HepG2 (cell line): ENCODE results near the gene IDUA. TPM values are rescaled to one million over a fixed set of nuclear protein-coding genes. Genes with fewer than 3 reads are reported as not detected.

ENCODE experiments used
- ETS1 ChIP-seq: sonication (generic); formaldehyde crosslinking; IDR thresholded peaks from 2 replicates; pipeline ENCODE4 v1.4.0; 2020; ENCODE audit warnings: missing genetic modification reagents
- GATAD2A ChIP-seq: IDR thresholded peaks from 2 replicates; pipeline ENCODE4 v1.6.1; 2016
- HCFC1 ChIP-seq: fragments of 150-350 bp; IDR thresholded peaks from 2 replicates; pipeline ENCODE4 v1.6.1; 2014; ENCODE audit warnings: low read depth, low read length
- HMGXB4 ChIP-seq, 2 experiments: sonication (generic) in 1 of 2; formaldehyde crosslinking in 1 of 2; IDR thresholded peaks; 2 replicates each; pipeline versions ENCODE4 v1.4.0 to v1.6.1; 2018 to 2020; ENCODE audit warnings: missing genetic modification reagents in 2 of 2, borderline replicate concordance in 1 of 2, low read depth in 1 of 2, mild to moderate bottlenecking in 1 of 2, missing biosample characterization in 1 of 2
- KDM2A ChIP-seq: sonication (generic); formaldehyde crosslinking; IDR thresholded peaks from 2 replicates; pipeline ENCODE4 v1.4.0; 2020; ENCODE audit warnings: low read depth, missing genetic modification reagents, borderline replicate concordance
- KLF9 ChIP-seq: IDR thresholded peaks from 2 replicates; pipeline ENCODE4 v1.6.1; 2016; ENCODE audit warnings: low read depth
- PHF8 ChIP-seq: sonication (generic); formaldehyde crosslinking; IDR thresholded peaks from 2 replicates; pipeline ENCODE4 v1.5.0; 2020; ENCODE audit warnings: missing genetic modification reagents
- RAD51 ChIP-seq: fragments of 450-650 bp; IDR thresholded peaks from 2 replicates; pipeline ENCODE4 v1.6.1; 2016; ENCODE audit warnings: borderline replicate concordance
- RFX1 ChIP-seq: fragments of 450-650 bp; IDR thresholded peaks from 2 replicates; pipeline ENCODE4 v1.6.1; 2017
- SALL1 ChIP-seq: sonication (generic); formaldehyde crosslinking; IDR thresholded peaks from 2 replicates; pipeline ENCODE4 v1.8.0; 2022; ENCODE audit warnings: mild to moderate bottlenecking, missing genetic modification reagents
- SOX6 ChIP-seq, 2 experiments: fragments of 450-650 bp in 1 of 2; sonication (generic) in 1 of 2; formaldehyde crosslinking in 1 of 2; IDR thresholded peaks; 2 replicates each; pipeline versions ENCODE4 v1.4.0 to v1.6.1; 2017 to 2020; ENCODE audit warnings: antibody characterized with exemption in 1 of 2, mild to moderate bottlenecking in 1 of 2, missing genetic modification reagents in 1 of 2
- SRY ChIP-seq: sonication (generic); formaldehyde crosslinking; IDR thresholded peaks from 2 replicates; pipeline ENCODE4 v1.8.0; 2022; ENCODE audit warnings: mild to moderate bottlenecking, missing genetic modification reagents
- TAF1 ChIP-seq: sonication (generic); formaldehyde crosslinking; IDR thresholded peaks from 2 replicates; pipeline ENCODE4 v1.4.0; 2020; ENCODE audit warnings: missing genetic modification reagents
- TCF12 ChIP-seq, 2 experiments: fragments of 450-650 bp in 1 of 2; sonication (generic) in 1 of 2; formaldehyde crosslinking in 1 of 2; IDR thresholded peaks; 2 replicates each; pipeline versions ENCODE4 v1.6.1 to v1.8.0; 2017 to 2022; ENCODE audit warnings: antibody characterized with exemption in 1 of 2, mild to moderate bottlenecking in 1 of 2, missing genetic modification reagents in 1 of 2, moderate library complexity in 1 of 2
- THAP7 ChIP-seq: sonication (generic); formaldehyde crosslinking; IDR thresholded peaks from 2 replicates; pipeline ENCODE4 v1.8.1; 2023; ENCODE audit warnings: mild to moderate bottlenecking, missing genetic modification reagents
- U2AF2 ChIP-seq: fragments of 200-400 bp; formaldehyde crosslinking; IDR thresholded peaks from 2 replicates; pipeline ENCODE4 v1.6.1; 2017; ENCODE audit warnings: low read depth, mild to moderate bottlenecking, low read length
- XBP1 ChIP-seq: sonication (generic); formaldehyde crosslinking; IDR thresholded peaks from 2 replicates; pipeline ENCODE4 v1.5.0; 2020; ENCODE audit warnings: missing genetic modification reagents
- ZNF143 ChIP-seq: sonication (generic); formaldehyde crosslinking; IDR thresholded peaks from 2 replicates; pipeline ENCODE4 v1.4.0; 2020; ENCODE audit warnings: missing genetic modification reagents
- ZNF326 ChIP-seq: sonication (generic); formaldehyde crosslinking; IDR thresholded peaks from 2 replicates; pipeline ENCODE4 v1.4.0; 2020; ENCODE audit warnings: missing genetic modification reagents, borderline replicate concordance
- ZNF354B ChIP-seq: sonication (generic); formaldehyde crosslinking; IDR thresholded peaks from 2 replicates; pipeline ENCODE4 v1.8.0; 2022; ENCODE audit warnings: mild to moderate bottlenecking, missing genetic modification reagents
- ZNF562 ChIP-seq: sonication (generic); formaldehyde crosslinking; IDR thresholded peaks from 2 replicates; pipeline ENCODE4 v1.8.0; 2022; ENCODE audit warnings: missing genetic modification reagents, borderline replicate concordance
- ZNF770 ChIP-seq: sonication (generic); formaldehyde crosslinking; IDR thresholded peaks from 2 replicates; pipeline ENCODE4 v1.5.0; 2020; ENCODE audit warnings: mild to moderate bottlenecking, missing genetic modification reagents
- polyA plus RNA-seq, 8 experiments: library from polyadenylated mRNA; depleted of rRNA in 3 of 8; stranded (reverse) in 7 of 8; unstranded in 1 of 8; fragments of >200 nt; fragmentation: Illumina TruSeq in 4 of 8; extraction: Trizol in 4 of 8; gene quantifications; 2 replicates each; pipeline versions ENCODE4 v1.2.1 to v1.2.3, GENCODE V29; 2011 to 2016; ENCODE audit warnings: low read depth in 4 of 8, missing spikeins in 1 of 8, mixed read lengths in 1 of 8; ENCODE audit not compliant: insufficient read depth in 1 of 8
- total RNA-seq, 5 experiments: library from RNA; depleted of rRNA; stranded (reverse); fragments of >200 nt; fragmentation: Illumina TruSeq; extraction: Trizol; gene quantifications; 2 replicates each; pipeline ENCODE4 v1.2.3, GENCODE V29; 2016; ENCODE audit warnings: low read depth in 1 of 5

The IDUA gene
- total and polyA plus RNA-seq, 2 of the 13 experiments (the other 11 are each of a cell fraction or from before 2014, with no cell fraction given) = 0.77 to 1.0 TPM

- TF ChIP-seq SALL1 (CRISPR knock-in tag) (peak; percentile 36; the same call in 1 of the 2 replicates), KDM2A (CRISPR knock-in tag) (peak; percentile 90), HMGXB4 (CRISPR knock-in tag; IDR thresholded peaks at IDR 0.05; ENCODE audit: borderline replicate concordance in 1 of 2, low read depth in 1 of 2) (0 out of 4 replicates have a peak, but pooled peaks of 1 of the 2 experiments have one; percentile 28), ZNF770 (no peak), ETS1 (no peak), THAP7 (CRISPR knock-in tag) (peak; percentile 82; the same call in 1 of the 2 replicates), PHF8 (CRISPR knock-in tag) (0 out of 2 replicates have a peak, but pooled peaks have one; percentile 19), TCF12 (IDR thresholded peaks at IDR 0.05) (no peak), TCF12 (CRISPR knock-in tag; IDR thresholded peaks at IDR 0.05) (no peak), ZNF326 (CRISPR knock-in tag) (peak; percentile 86), TAF1 (peak; percentile 73), RAD51 (no peak), SOX6 (IDR thresholded peaks at IDR 0.05) (no peak), SOX6 (CRISPR knock-in tag; IDR thresholded peaks at IDR 0.05) (peak; percentile 60), XBP1 (no peak), RFX1 (no peak), ZNF143 (CRISPR knock-in tag) (no peak), ZNF354B (CRISPR knock-in tag) (no peak), GATAD2A (CRISPR knock-in tag) (peak; percentile 43; the same call in 1 of the 2 replicates), U2AF2 (no peak), HCFC1 (no peak), SRY (CRISPR knock-in tag) (no peak), KLF9 (CRISPR knock-in tag) (no peak), ZNF562 (CRISPR knock-in tag) (no peak)
Observed at GRCh38 chr4:985123-985830, 1.6 kb upstream of the IDUA start (continued).
